ENCODE measurements around the gene SLIT3.

SLIT3 gene

DNA sequence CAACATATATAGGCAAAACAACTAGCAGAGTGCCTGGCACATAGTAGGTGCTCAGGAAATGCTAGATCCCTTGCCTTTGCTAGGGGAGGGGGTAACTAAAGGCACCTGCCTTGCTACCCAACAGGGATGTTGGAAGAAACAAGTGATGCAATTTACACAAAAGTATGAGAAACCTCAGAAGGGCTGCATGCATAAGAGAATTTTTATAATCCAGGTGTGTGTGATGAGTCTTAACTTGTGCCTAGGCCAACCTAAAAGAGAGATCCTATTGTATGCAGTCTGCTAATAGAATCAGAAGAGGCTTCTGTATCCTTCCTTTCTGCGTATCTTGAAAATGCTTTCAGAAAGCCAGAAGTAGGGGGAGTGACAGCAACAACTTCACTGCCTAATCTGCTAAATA, 135.9 kb downstream of the SLIT3 start:
- no peaks in the 10 kb centered on the region for H3K4me1 ChIP-seq (ENCODE audit: control insufficient read depth, insufficient read depth, low read length)
- no peak overlapping the region for H3K4me3 ChIP-seq (ENCODE audit: low read depth, low read length)
- H3K36me3 ChIP-seq (ENCODE audit: control insufficient read depth, insufficient read depth, low read length): no peaks in the 10 kb centered on the region
- H3K9ac ChIP-seq (ENCODE audit: low read depth, low read length): no peak overlapping the region
- no peaks in the 10 kb centered on the region for H3K9me3 ChIP-seq (ENCODE audit: control insufficient read depth, insufficient read depth, low read length)
- H3K27me3 ChIP-seq (ENCODE audit: control insufficient read depth, insufficient read depth, low read length): no peaks in the 10 kb centered on the region

GRCh38 chr5:169164481-169164925, 136.4 kb downstream of the SLIT3 start:
- no peaks in the 10 kb centered on the region for H3K4me1 ChIP-seq (ENCODE audit: control insufficient read depth, insufficient read depth, low read length)

GRCh38 chr5:169162407-169162806, 138.5 kb downstream of the SLIT3 start:
- Histone ChIP-seq H3K9ac (ENCODE audit: low read depth, low read length) (no peak overlapping the region), H3K4me3 (ENCODE audit: low read depth, low read length) (no peak overlapping the region), H3K27me3 (ENCODE audit: control insufficient read depth, insufficient read depth, low read length) (no peaks in the 10 kb centered on the region), H3K4me1 (ENCODE audit: control insufficient read depth, insufficient read depth, low read length) (no peaks in the 10 kb centered on the region), H3K36me3 (ENCODE audit: control insufficient read depth, insufficient read depth, low read length) (no peaks in the 10 kb centered on the region), H3K9me3 (ENCODE audit: control insufficient read depth, insufficient read depth, low read length) (no peaks in the 10 kb centered on the region)

More at GRCh38 chr5:169164481-169164925, 136.4 kb downstream of the SLIT3 start:
- Histone ChIP-seq H3K4me3 (ENCODE audit: low read depth, low read length) (no peak overlapping the region), H3K9me3 (ENCODE audit: control insufficient read depth, insufficient read depth, low read length) (no peaks in the 10 kb centered on the region), H3K36me3 (ENCODE audit: control insufficient read depth, insufficient read depth, low read length) (no peaks in the 10 kb centered on the region), H3K27me3 (ENCODE audit: control insufficient read depth, insufficient read depth, low read length) (no peaks in the 10 kb centered on the region), H3K9ac (ENCODE audit: low read depth, low read length) (no peak overlapping the region)

- Histone ChIP-seq H3K36me3 (ENCODE audit: control insufficient read depth, insufficient read depth, low read length) (no peaks in the 10 kb centered on the region), H3K4me3 (ENCODE audit: low read depth, low read length) (no peak overlapping the region), H3K9me3 (ENCODE audit: control insufficient read depth, insufficient read depth, low read length) (no peaks in the 10 kb centered on the region), H3K27me3 (ENCODE audit: control insufficient read depth, insufficient read depth, low read length) (no peaks in the 10 kb centered on the region), H3K9ac (ENCODE audit: low read depth, low read length) (no peak overlapping the region), H3K4me1 (ENCODE audit: control insufficient read depth, insufficient read depth, low read length) (no peaks in the 10 kb centered on the region)
Observed at GRCh38 chr5:169161022-169161680, 139.8 kb downstream of the SLIT3 start.

GRCh38 chr5:169160405-169160901, 140.5 kb downstream of the SLIT3 start:
- Histone ChIP-seq H3K9ac (ENCODE audit: low read depth, low read length) (no peak overlapping the region), H3K4me1 (ENCODE audit: control insufficient read depth, insufficient read depth, low read length) (no peaks in the 10 kb centered on the region), H3K36me3 (ENCODE audit: control insufficient read depth, insufficient read depth, low read length) (no peaks in the 10 kb centered on the region), H3K9me3 (ENCODE audit: control insufficient read depth, insufficient read depth, low read length) (no peaks in the 10 kb centered on the region), H3K27me3 (ENCODE audit: control insufficient read depth, insufficient read depth, low read length) (no peaks in the 10 kb centered on the region), H3K4me3 (ENCODE audit: low read depth, low read length) (no peak overlapping the region)

GRCh38 chr5:169158764-169159163, 142.2 kb downstream of the SLIT3 start:
- no peaks in the 10 kb centered on the region for H3K36me3 ChIP-seq (ENCODE audit: control insufficient read depth, insufficient read depth, low read length)
- no peak overlapping the region for H3K9ac ChIP-seq (ENCODE audit: low read depth, low read length)
- no peaks in the 10 kb centered on the region for H3K4me1 ChIP-seq (ENCODE audit: control insufficient read depth, insufficient read depth, low read length)
- H3K4me3 ChIP-seq (ENCODE audit: low read depth, low read length): no peak overlapping the region
- H3K9me3 ChIP-seq (ENCODE audit: control insufficient read depth, insufficient read depth, low read length): no peaks in the 10 kb centered on the region
- no peaks in the 10 kb centered on the region for H3K27me3 ChIP-seq (ENCODE audit: control insufficient read depth, insufficient read depth, low read length)

- H3K9ac ChIP-seq (ENCODE audit: low read depth, low read length): no peak overlapping the region
- peaks cover 2% of the 10 kb centered on the region for H3K4me1 ChIP-seq (ENCODE audit: control insufficient read depth, insufficient read depth, low read length)
- H3K9me3 ChIP-seq (ENCODE audit: control insufficient read depth, insufficient read depth, low read length): no peaks in the 10 kb centered on the region
- H3K27me3 ChIP-seq (ENCODE audit: control insufficient read depth, insufficient read depth, low read length): no peaks in the 10 kb centered on the region
- no peak overlapping the region for H3K4me3 ChIP-seq (ENCODE audit: low read depth, low read length)
- H3K36me3 ChIP-seq (ENCODE audit: control insufficient read depth, insufficient read depth, low read length): no peaks in the 10 kb centered on the region
Observed at GRCh38 chr5:169157064-169157463, 143.9 kb downstream of the SLIT3 start.

GRCh38 chr5:169154679-169155078, 146.3 kb downstream of the SLIT3 start:
- Histone ChIP-seq H3K4me3 (ENCODE audit: low read depth, low read length) (no peak overlapping the region), H3K9ac (ENCODE audit: low read depth, low read length) (no peak overlapping the region), H3K27me3 (ENCODE audit: control insufficient read depth, insufficient read depth, low read length) (no peaks in the 10 kb centered on the region), H3K4me1 (ENCODE audit: control insufficient read depth, insufficient read depth, low read length) (peaks cover 17% of the 10 kb centered on the region), H3K36me3 (ENCODE audit: control insufficient read depth, insufficient read depth, low read length) (no peaks in the 10 kb centered on the region), H3K9me3 (ENCODE audit: control insufficient read depth, insufficient read depth, low read length) (no peaks in the 10 kb centered on the region)

DNA sequence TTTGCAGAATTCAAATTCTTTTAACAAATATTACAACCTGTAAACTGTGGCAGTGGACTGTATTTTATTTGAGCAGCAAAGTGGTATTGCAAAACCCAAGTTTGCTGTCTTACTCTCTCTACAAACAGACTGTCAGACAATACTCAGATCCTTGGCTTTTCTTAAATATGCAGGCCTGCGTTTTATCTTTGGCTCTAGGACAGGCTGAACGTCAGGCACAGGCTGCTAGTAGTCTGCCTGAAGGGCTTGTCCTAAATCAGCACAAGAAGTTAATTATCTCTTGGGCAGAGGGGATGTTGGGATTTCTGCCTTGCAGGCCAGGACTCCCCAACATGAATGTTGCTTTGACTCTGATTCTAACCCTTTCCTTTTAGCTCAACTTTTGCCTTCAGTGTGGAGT, 147.5 kb downstream of the SLIT3 start:
- H3K9ac ChIP-seq (ENCODE audit: low read depth, low read length): no peak overlapping the region
- no peaks in the 10 kb centered on the region for H3K27me3 ChIP-seq (ENCODE audit: control insufficient read depth, insufficient read depth, low read length)
- H3K4me3 ChIP-seq (ENCODE audit: low read depth, low read length): no peak overlapping the region
- H3K4me1 ChIP-seq (ENCODE audit: control insufficient read depth, insufficient read depth, low read length): peaks cover 17% of the 10 kb centered on the region
- no peaks in the 10 kb centered on the region for H3K36me3 ChIP-seq (ENCODE audit: control insufficient read depth, insufficient read depth, low read length)
- no peaks in the 10 kb centered on the region for H3K9me3 ChIP-seq (ENCODE audit: control insufficient read depth, insufficient read depth, low read length)

DNA sequence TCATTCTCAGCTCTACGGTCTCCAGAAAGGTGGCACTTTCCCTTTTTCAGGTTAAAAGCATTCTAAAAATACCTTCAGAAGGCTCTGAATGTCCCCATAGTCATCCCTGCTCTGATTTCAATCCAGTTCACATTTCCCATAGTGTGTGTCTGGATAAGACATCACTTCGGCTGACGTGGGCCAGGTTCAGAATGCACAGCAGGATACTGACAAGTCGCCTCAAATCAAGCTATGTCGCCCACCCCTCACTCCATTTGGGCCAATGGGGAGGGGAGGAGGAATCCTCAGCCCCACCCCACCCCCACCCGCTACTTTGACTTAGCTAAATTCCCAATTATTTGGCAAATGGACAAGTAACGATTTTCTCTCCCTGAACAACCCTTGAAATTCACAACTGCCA, 148.0 kb downstream of the SLIT3 start:
- Histone ChIP-seq H3K4me1 (ENCODE audit: control insufficient read depth, insufficient read depth, low read length) (peaks cover 17% of the 10 kb centered on the region), H3K9me3 (ENCODE audit: control insufficient read depth, insufficient read depth, low read length) (no peaks in the 10 kb centered on the region), H3K4me3 (ENCODE audit: low read depth, low read length) (no peak overlapping the region), H3K36me3 (ENCODE audit: control insufficient read depth, insufficient read depth, low read length) (no peaks in the 10 kb centered on the region), H3K9ac (ENCODE audit: low read depth, low read length) (no peak overlapping the region), H3K27me3 (ENCODE audit: control insufficient read depth, insufficient read depth, low read length) (no peaks in the 10 kb centered on the region)

GRCh38 chr5:169152453-169152852, 148.5 kb downstream of the SLIT3 start:
- H3K36me3 ChIP-seq (ENCODE audit: control insufficient read depth, insufficient read depth, low read length): no peaks in the 10 kb centered on the region
- peaks cover 17% of the 10 kb centered on the region for H3K4me1 ChIP-seq (ENCODE audit: control insufficient read depth, insufficient read depth, low read length)
- no peak overlapping the region for H3K9ac ChIP-seq (ENCODE audit: low read depth, low read length)
- H3K27me3 ChIP-seq (ENCODE audit: control insufficient read depth, insufficient read depth, low read length): no peaks in the 10 kb centered on the region
- no peaks in the 10 kb centered on the region for H3K9me3 ChIP-seq (ENCODE audit: control insufficient read depth, insufficient read depth, low read length)
- H3K4me3 ChIP-seq (ENCODE audit: low read depth, low read length): no peak overlapping the region

DNA sequence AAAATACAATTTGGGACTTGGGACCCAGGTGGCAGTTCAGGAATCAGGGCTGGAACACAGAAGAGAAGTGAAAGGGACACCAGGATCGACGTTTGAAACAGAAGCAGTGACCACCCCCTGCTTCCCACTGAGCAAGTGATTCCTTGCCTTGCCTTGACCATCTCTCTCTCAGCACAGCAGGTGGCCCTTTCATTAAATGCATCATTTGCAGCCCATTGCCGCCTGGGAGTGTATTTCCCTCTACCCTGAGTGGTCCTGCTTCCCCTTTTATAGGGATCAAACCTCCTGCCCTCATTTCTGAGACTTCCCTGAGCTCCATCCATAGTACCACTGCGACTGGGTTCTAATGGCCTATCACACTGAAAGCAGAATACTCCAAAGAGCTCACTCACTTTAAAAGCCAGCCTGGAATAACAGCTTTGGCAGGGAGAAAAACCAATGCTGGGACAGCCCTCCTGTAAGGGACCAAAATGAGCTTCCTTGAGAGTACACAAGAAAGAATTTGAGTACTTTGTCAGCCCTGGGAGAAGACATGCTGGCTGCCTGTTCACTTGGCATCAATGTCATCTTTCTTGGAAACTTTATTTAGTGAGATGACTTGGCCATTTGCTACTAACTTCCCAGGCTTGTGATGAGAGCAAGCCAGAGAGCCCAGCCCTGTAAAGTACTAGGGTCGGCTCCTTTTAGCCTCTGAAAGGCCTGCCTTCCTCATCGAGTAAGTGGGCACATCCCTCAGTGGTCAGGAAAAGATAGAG, 149.7 kb downstream of the SLIT3 start:
- Histone ChIP-seq H3K4me1 (ENCODE audit: control insufficient read depth, insufficient read depth, low read length) (peaks cover 17% of the 10 kb centered on the region), H3K9me3 (ENCODE audit: control insufficient read depth, insufficient read depth, low read length) (no peaks in the 10 kb centered on the region), H3K4me3 (ENCODE audit: low read depth, low read length) (no peak overlapping the region)

More for the DNA sequence above, 149.7 kb downstream of the SLIT3 start:
- H3K27me3 ChIP-seq (ENCODE audit: control insufficient read depth, insufficient read depth, low read length): no peaks in the 10 kb centered on the region
- H3K9ac ChIP-seq (ENCODE audit: low read depth, low read length): no peak overlapping the region
- H3K36me3 ChIP-seq (ENCODE audit: control insufficient read depth, insufficient read depth, low read length): no peaks in the 10 kb centered on the region
